Measurements from ENCODE around the gene DRICH1. TPM values are rescaled to one million over a fixed set of nuclear protein-coding genes. Genes with fewer than 3 reads are reported as not detected.
A peak's percentile ranks its signal among the peaks of the same experiment; 100 is the strongest.
"Not testable (repeated sequence)": the region's sequence is repeated elsewhere in the genome, so short reads cannot be mapped to it uniquely, and the experiment has no call there.

Gene DRICH1
- total RNA-seq, 4 donors from 2014 or later = 1.4 TPM; not detected in 3

DNA sequence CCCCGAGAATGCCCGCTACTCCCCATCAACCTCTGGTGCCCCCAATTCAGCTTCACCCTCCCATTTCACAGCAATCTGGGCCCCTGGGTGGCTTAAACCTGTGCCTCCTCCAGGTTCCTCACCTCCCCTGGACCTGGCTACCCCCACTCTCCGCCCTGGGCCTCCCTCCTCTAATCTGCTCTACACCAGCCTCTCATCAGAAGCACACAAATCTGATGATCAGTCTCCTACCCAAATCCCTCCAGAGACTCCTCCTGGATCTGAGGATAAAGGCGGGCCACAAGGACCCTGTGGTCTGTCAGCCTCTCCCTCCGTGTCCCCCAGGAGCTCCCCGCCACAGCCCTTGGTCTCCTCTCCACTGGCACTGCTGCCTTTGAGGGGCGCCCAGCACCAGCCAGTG, 28.9 kb downstream of the DRICH1 start:
- Histone ChIP-seq H3K4me1 (no peaks in the 10 kb centered on the region), H3K27me3 (no peaks in the 10 kb centered on the region), H3K9me3 (no peaks in the 10 kb centered on the region), H3K27ac (no peak overlapping the region), H3K4me3 (no peak overlapping the region), H3K36me3 (no peaks in the 10 kb centered on the region)
- no peak for DNase-seq
- TF ChIP-seq, protein P1, sequence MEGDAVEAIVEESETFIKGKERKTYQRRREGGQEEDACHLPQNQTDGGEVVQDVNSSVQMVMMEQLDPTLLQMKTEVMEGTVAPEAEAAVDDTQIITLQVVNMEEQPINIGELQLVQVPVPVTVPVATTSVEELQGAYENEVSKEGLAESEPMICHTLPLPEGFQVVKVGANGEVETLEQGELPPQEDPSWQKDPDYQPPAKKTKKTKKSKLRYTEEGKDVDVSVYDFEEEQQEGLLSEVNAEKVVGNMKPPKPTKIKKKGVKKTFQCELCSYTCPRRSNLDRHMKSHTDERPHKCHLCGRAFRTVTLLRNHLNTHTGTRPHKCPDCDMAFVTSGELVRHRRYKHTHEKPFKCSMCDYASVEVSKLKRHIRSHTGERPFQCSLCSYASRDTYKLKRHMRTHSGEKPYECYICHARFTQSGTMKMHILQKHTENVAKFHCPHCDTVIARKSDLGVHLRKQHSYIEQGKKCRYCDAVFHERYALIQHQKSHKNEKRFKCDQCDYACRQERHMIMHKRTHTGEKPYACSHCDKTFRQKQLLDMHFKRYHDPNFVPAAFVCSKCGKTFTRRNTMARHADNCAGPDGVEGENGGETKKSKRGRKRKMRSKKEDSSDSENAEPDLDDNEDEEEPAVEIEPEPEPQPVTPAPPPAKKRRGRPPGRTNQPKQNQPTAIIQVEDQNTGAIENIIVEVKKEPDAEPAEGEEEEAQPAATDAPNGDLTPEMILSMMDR (IDR thresholded peaks at IDR 0.05) = no peak
- no peak for TF ChIP-seq POLR2A (IDR thresholded peaks at IDR 0.05)
- intact Hi-C loops (cut with DNase I; ENCODE audit: low total_unique reads) = no loop called here

DNA sequence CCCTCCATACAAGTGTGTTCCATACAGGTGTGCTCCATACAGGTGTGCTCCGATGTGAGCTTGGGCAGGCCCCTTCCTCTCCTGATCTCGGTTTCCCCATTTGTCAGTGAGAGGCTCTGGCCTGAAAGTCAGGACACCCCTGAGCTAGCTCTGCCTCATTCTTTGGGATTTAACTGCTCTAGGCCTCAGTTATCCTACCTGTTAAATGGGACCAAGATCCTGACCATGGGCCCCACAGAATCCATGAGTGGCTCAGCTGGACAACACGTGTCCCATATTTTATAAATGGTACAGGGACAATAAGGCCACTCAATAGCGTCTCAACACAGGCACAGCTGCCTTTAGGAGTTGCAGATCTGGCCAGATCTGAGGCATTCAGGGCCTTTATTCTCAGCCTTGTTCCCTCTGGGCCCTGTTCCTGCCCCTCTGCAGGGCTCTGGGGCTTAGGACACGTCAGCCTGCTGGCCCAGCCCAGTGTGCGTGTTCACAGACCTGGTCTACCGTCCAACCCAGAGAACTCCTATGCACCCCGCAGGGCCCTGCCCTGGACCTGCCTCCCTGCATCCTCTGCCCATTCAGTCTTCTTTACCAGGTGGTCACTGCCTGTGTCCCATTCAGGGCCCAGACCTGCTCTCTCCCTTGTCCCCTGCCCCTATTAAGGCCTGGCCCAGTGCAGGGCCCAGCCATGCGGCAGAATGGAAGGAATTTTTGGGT, 33.2 kb downstream of the DRICH1 start:
- H3K27me3 ChIP-seq = no peaks in the 10 kb centered on the region
- TF ChIP-seq, protein P1 (IDR thresholded peaks at IDR 0.05) = no peak
- TF ChIP-seq POLR2A (IDR thresholded peaks at IDR 0.05) = no peak
- H3K36me3 ChIP-seq = no peaks in the 10 kb centered on the region
- intact Hi-C loops (cut with DNase I; ENCODE audit: low total_unique reads) = no loop called here
- no peak overlapping the region for H3K4me3 ChIP-seq
- H3K9me3 ChIP-seq = no peaks in the 10 kb centered on the region
- no peak overlapping the region for H3K27ac ChIP-seq
- no peaks in the 10 kb centered on the region for H3K4me1 ChIP-seq
- no peak for DNase-seq

DNA sequence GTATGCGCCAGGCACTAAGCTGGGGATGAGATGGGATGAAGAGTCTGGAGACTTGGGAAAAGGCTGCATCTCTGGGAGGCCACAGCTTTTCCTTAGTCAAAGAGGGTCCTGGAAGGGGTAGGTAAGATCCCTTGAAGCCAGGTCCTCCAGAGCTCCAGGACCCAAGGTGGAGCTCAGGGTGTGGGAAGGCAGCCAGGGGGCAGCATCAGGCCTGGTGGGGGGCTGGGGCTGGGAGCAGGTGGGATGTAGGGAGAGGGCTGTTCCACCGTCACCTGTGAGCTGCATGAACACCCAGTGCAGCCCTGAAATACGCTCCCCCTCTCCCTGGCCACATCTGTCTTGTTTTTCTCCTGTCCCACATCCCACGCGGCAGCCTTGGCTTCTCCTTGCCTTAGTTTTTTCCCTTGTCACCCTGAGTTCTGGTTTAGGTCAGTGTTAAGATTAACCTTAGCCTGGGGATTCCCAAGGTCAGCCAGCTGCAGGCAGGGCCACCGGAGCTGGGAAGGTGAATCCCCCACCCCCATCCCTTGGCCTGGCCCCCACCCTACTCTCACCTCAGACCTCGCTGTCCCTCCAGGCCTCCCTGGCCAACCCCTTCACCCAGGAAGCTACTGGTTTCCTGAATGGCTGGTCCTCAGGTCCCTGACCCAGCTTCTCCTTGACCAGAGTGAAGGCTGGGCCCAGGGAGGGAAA, 34.4 kb downstream of the DRICH1 start:
- intact Hi-C loops (cut with DNase I; ENCODE audit: low total_unique reads); DNase-seq; H3K4me1 ChIP-seq; H3K4me3 ChIP-seq; H3K27me3 ChIP-seq; H3K27ac ChIP-seq; H3K36me3 ChIP-seq; H3K9me3 ChIP-seq: not testable (repeated sequence)

DNA sequence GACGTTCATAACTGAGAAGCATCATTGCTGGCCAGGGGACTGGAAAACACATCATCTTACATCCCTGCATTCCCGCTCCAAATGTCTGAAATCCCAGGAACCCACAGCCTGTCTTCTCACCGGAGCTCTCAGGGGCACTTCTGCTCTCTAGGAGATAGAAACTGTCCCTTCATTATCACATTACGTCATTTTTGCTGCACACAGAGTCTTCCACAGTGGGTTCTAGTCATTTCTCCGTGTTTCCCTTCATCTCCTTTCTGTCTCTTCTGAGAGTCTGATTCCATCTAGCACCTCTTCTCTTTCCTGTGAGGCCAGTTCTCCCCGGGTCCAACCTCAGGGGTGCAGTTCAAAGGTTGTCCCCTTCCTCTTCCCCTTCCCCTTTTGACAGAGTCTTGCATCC, 36.2 kb downstream of the DRICH1 start:
- H3K4me3 ChIP-seq; intact Hi-C loops (cut with DNase I; ENCODE audit: low total_unique reads); H3K27me3 ChIP-seq; H3K9me3 ChIP-seq; DNase-seq; H3K27ac ChIP-seq; H3K36me3 ChIP-seq; H3K4me1 ChIP-seq: not testable (repeated sequence)

DNA sequence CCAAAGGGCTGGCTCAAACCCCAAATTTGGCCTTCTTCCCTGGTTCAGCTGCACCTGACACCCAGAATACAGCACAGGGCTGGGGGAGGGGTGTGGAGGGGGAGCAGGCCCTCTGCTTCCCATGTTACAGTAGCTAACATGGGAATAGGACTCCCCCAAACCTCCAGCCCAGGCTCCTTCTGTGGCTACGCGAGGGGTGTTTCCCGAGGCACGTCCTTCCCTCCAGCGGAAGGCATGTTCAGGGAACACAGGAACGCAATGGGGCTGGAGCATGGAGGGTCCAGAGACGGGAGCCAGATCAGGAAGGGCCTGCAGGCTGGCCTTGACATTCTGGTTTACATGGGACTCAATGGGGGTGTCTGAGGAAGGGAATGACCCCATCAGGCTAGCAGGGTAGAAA, 40.3 kb downstream of the DRICH1 start:
- no peak overlapping the region for H3K27ac ChIP-seq
- no peak for DNase-seq
- TF ChIP-seq, protein P1 (IDR thresholded peaks at IDR 0.05) = no peak
- TF ChIP-seq POLR2A (IDR thresholded peaks at IDR 0.05) = no peak
- H3K36me3 ChIP-seq = no peaks in the 10 kb centered on the region
- no peaks in the 10 kb centered on the region for H3K9me3 ChIP-seq
- intact Hi-C loops (cut with DNase I; ENCODE audit: low total_unique reads) = no loop called here
- H3K4me1 ChIP-seq = no peaks in the 10 kb centered on the region
- no peaks in the 10 kb centered on the region for H3K27me3 ChIP-seq
- no peak overlapping the region for H3K4me3 ChIP-seq

DNA sequence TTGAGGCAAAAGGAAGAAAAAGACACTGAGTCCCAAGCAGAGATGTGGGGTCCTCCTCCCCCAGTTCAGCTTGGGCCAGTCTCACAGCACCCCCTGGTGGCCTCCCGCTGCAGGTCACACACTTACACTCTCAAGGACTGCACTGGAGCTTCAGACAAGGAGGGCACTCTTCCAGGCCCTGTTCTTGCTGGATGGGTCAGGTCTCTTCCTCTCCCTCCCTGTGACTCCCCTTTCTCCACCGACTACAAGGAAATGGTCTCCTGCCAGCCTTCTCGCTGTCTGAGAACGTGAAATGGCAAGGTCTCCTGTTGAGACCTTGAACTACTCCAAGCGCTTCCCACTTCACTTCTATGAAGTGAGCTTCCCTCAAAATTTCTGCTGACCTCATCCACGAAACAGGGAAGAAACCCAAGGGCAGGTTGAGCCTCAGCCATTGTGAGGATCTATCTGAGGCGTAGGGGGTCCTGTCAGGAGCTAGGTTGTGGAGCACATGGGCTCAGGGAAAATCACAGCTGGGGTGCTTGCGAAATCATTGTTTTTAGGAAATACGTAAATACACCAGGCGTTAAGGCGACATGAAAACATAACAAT, 40.8 kb downstream of the DRICH1 start:
- no peak for TF ChIP-seq POLR2A (IDR thresholded peaks at IDR 0.05)
- TF ChIP-seq, protein P1 (IDR thresholded peaks at IDR 0.05) = peak; percentile 23 to 56 (median 48)
- no peaks in the 10 kb centered on the region for H3K4me1 ChIP-seq
- no peak overlapping the region for H3K4me3 ChIP-seq
- no peaks in the 10 kb centered on the region for H3K36me3 ChIP-seq
- intact Hi-C loops (cut with DNase I; ENCODE audit: low total_unique reads) = no loop called here
- no peaks in the 10 kb centered on the region for H3K27me3 ChIP-seq
- no peak for DNase-seq
- no peaks in the 10 kb centered on the region for H3K9me3 ChIP-seq
- no peak overlapping the region for H3K27ac ChIP-seq

All from uterus (tissue), 4 donors.